Inferior parietal cortex (tissue), 1 donor: ENCODE data around the gene NKIRAS2.
A peak's percentile ranks its signal among the peaks of the same experiment; 100 is the strongest.

Experiments
- DNase-seq: peaks from one replicate; pipeline ENCODE4 v3.0.0-alpha.2; 2016; ENCODE audit errors: extremely low spot score

Gene NKIRAS2

GRCh38 chr17:42026857-42027589, 7.1 kb downstream of the NKIRAS2 start:
- no peak for DNase-seq

GRCh38 chr17:42027590-42027889, 7.7 kb downstream of the NKIRAS2 start:
- no peak for DNase-seq

DNA sequence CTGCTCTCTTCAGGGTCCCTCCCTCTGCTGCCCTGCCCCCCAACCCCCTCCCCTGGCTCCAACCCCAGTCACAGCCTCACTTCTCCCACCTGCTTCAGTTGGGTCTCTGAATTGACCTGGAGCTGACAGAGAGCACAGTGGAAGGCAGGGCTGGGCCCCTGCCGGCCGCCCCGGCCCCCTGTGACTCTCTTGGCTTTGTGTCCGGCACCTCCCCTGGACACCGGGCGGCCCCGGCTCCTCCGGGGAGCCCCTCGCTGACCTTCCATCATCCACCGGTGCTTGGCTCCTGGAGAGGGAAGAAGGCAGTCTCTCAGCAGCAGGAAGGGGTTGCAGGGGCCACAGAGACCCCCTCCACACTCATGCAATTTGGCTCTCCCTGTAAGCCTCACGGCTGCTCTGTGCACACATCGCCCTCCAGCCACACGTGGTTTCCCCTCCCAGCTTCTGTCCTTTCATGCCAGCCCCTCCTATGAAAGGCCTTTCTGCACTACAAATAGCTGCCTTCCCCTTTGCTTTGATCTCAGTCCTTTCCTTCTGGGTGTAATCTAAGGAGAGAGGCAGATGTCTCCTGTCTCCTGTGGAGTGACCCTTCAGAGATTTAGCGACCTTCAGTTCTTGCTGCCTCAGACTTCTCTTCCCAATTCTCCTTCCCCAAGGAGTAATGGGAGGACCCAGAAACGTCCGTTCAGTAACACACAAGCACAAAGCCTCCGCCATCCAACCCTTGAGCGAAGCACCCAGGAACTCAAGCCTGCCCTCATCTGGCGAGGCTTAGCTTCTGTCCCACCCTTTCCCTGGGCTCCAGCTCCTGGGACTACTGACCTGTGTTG, 8.3 kb downstream of the NKIRAS2 start:
- no peak for DNase-seq

GRCh38 chr17:42028791-42029127, 8.9 kb downstream of the NKIRAS2 start:
- DNase-seq, result no peak

GRCh38 chr17:42031584-42031983, 11.7 kb downstream of the NKIRAS2 start:
- no peak for DNase-seq

- no peak for DNase-seq
Observed at GRCh38 chr17:42034059-42034458, 14.2 kb downstream of the NKIRAS2 start.

GRCh38 chr17:42038221-42038973, 18.5 kb downstream of the NKIRAS2 start:
- DNase-seq, result no peak

DNA sequence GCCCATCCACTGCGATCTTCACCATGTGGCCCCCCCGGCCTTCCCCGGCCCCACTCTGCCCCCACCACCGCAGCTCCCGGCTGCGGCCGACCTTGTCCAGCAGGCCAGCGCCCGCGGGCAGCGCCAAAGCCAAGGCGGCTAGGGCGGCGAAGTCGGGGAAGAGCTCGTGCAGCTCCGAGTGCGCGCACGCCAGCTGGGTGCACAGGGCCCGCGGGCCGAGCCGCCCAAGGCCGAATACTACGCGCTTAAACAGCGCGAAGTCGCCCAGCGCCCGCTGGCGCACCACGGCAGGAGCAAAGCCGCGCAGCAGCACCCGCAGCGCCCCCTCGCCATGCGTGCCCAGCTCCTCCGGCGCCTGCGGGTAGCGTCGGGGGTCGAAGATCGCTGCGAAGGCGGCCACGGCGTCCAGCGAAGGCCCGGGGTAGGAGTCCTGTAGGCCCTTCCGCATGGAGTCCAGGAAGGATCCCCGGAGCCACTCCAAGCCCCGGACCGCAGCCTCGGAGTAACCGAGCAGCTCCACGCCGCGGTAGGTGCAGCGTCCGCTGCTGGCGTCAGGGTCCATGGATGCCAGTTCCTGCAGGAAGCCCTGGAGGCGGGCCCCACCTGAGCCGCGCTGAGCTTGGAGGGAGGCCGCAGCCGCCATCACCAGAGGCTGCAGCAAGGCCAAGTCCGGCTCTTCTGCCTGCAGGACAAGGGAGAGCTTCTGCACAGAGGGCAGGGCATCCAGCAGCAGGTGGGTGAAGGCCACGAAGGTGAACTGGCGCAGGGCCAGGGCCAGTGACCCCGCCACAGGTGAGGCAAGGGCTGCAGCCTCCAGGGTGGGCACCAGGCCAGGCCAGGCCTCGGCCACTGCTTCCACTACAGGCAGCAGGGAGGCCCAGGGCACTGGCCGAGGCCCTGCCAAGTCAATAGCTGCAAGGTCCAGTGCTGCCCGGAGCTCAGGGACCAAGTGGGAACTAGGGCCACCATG, 20.2 kb downstream of the NKIRAS2 start:
- DNase-seq, result no peak

GRCh38 chr17:42040818-42041217, 20.9 kb downstream of the NKIRAS2 start:
- DNase-seq, result no peak

DNA sequence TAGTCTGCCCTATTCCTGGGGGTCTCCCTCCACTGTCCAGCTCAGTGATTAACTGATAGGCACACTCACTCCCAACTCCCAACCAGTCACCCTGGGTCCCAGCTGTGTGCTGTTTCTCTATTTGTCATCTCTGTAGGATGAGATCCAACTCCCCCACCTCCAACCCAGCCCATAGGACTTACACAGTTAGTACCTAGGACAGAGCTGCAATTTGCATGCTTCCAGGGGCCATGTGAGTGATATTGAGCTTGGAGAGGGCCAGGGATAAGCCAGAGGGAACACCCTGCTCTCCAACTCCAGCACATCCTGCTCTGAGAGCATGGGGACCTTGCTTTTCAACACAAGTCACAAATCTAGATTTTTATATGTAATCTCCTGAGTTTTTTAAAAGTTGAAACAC, 21.7 kb downstream of the NKIRAS2 start:
- DNase-seq, result no peak

DNA sequence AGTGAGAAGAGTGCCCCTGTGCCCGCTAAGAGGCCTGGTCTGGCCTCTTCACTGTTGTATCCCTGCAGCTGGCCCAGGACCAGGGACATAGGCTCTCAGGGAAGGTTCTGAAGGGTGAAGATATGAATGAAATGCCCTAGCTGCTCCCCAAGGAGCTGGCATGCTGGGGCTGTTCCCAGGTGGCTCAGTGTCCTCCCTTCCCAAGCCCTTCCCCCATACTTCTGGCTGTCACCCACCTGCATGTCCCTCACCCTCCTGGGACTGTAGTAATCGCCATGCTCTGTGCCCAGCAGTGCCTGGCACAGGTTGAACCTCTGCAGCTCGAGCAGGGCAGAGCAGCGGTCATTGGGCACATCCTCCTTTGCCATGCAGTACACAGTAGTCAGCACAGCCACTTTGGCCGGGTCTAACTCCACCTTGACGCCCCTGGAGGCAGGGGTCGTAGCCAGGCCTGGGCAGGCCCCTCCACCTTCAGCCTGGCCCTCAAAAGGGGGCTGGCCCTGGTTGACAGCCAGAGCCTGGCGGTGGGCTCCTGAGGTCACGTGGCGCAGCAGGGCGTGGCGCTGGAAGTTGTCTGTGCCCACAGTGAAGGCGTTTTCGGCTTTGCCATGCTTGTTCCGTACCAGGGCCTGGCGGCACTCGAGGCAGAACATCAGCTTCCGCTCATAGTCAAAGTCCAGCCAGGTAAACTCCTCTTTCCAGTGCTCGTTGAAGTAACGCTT, 22.9 kb downstream of the NKIRAS2 start:
- DNase-seq, result no peak

DNA sequence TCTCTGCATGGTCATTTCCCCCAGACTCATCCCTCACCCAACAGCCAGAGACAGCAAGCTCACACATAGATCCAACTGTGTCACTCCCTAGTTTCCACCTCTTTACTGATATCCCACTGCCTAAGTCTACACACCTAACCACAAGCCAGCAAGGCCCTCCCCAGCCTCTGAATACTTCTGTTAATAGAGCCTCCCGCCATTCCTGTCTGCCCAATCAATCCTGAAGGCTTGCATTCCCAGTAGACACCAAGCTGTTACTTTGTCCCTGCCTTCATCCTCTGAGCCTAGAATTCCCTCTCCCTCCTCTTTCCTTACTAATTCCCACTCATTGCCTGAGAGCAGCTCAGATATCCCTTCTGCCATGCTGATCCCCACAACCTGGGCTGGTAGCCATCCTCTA, 25.8 kb downstream of the NKIRAS2 start:
- DNase-seq, result no peak

DNA sequence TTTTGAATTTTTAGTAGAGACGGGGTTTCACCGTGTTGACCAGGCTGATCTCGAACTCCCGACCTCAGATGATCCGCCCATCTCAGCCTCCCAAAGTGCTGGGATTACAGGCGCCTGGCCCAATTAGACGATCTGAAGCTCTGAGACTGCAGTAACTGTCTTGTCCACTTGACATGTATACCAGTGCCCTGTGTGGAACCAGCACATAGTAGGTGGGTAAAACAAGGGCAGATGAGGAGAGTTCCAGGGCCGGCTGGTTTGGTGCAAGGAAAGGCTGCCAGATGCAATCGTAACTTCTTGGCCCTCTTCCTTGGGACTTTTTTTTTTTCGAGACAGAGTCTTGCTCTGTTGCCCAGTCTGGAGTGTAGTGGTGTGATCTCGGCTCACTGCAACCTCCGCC, 27.5 kb downstream of the NKIRAS2 start:
- DNase-seq, result no peak

DNA sequence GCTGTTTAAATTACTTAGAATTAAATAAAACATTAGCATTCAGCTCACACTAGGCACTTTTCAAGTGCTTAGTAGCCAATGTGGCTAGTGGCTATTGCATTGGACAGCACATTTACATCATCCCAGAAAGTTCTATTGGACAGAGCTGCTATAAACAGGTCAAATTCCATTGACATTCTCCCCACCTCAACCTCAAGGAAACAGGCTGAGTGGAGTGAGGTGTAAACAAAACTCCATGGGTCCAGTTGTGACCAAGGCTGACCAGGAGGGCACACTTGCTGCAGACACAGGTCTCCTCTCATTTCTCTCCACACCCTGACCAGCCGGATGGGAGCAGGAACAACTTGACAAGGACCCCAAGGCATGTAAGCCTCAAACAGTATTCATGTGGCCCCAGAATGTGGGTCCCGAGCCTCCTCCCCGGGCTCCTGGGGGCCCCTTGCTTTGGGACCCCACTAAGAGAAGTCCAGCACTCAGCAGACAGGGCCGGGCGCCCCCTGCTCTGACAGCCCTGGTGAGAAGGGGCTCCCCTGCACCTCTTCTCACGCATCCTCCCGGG, 30.0 kb downstream of the NKIRAS2 start:
- no peak for DNase-seq

DNA sequence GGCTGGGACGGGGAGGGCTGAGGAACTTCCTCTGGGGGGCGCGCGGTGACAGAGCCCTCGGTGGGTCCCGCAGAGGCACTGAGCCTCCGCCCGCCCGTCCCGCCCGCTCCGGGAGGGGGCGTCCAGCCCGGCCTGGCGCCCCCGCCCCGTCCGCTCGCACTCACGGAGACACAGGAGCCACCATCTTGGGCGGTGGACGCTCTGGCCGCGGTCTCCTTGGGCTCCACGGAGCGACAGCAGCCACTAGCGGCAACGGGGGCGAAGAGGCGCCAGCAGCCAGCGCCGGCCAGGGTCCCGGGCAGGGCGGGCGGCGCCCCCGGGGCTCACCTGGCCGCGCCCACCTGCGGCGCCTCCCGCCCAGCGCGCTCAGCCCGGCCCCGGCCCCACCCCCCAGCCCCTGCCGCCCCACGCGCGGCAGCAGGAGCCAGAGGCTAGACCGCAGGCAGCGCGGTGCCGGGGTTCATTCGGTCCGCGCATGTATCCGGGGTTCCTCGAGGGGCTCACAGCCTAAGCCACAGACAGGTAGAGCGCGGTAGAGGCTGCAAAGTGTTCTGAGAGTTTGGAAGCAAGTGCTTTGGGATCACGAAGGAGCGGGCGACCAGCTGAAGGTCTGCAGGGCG, 30.6 kb downstream of the NKIRAS2 start, which contains the start of gene C17orf113:
C17orf113 (minus strand) TSS at position 209 of the 620 bp plus-strand sequence. CDS start 7,225 bp downstream, outside the sequence.
- peak; percentile 20 for DNase-seq

GRCh38 chr17:42051013-42051400, 31.1 kb downstream of the NKIRAS2 start:
- DNase-seq, result no peak

- DNase-seq, result no peak
Observed at GRCh38 chr17:42051645-42052044, 31.8 kb downstream of the NKIRAS2 start.

DNA sequence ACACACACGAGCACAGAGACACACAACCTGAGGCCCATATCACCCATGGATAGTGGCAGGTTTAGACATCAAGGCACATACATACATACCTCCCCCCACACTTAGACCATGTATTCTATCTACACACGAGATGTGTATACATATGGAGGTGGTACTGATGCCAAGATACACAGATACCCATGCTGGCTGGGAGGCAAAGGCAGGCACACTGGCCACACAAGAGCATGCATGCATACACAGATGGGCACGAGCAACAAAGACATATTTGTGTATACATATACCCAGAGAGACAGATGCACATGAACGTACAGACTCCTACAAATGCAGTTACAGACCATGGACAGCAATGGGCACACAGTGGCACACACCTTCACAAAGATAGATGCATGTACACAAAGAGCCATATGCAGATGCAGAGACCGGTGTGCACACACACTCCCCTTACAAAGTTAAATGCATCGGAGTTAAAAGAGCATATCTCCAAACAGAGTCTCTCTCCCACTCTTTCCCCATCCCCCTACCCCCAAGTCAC, 32.5 kb downstream of the NKIRAS2 start:
- no peak for DNase-seq

GRCh38 chr17:42053731-42054500, 34.0 kb downstream of the NKIRAS2 start:
- no peak for DNase-seq
